ENCODE data around the gene TRPC4AP.
"Not testable (repeated sequence)": the region's sequence is repeated elsewhere in the genome, so short reads cannot be mapped to it uniquely, and the experiment has no call there.

The TRPC4AP gene

GRCh38 chr20:35115606-35116005 lies 23.0 kb upstream of the TRPC4AP start:
- DNase-seq (no peak), ATAC-seq (no peak)
- peaks cover 6% of the 10 kb centered on the region for H3K4me1 Mint-ChIP-seq
- peak overlapping the region in 1 of 2 donors; percentile 43 for H3K27ac Mint-ChIP-seq
- no peak overlapping the region for H3K4me3 Mint-ChIP-seq
- no peaks in the 10 kb centered on the region for H3K9me3 Mint-ChIP-seq
- H3K27me3 Mint-ChIP-seq: no peaks in the 10 kb centered on the region

DNA sequence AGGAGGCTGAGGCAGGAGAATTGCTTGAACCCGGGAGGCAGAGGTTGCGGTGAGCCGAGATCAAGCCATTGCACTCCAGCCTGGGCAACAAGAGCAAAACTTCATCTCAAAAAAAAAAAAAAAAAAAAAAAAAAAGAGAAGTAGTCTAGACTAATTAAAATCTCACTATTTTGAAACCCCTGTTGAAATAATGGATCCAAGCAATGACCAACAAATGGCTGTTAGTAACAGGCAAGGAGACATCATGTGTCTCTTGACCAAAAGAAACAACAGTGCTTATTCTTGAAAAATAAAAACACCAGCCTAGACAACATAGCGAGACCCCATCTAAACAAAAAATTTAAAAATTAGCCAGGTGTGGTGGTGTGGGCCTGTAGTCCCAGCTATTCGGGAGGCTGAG lies 19.7 kb upstream of the TRPC4AP start:
- not testable (repeated sequence) for DNase-seq, H3K9me3 Mint-ChIP-seq, H3K4me1 Mint-ChIP-seq, H3K4me3 Mint-ChIP-seq, ATAC-seq, H3K27me3 Mint-ChIP-seq, H3K27ac Mint-ChIP-seq

DNA sequence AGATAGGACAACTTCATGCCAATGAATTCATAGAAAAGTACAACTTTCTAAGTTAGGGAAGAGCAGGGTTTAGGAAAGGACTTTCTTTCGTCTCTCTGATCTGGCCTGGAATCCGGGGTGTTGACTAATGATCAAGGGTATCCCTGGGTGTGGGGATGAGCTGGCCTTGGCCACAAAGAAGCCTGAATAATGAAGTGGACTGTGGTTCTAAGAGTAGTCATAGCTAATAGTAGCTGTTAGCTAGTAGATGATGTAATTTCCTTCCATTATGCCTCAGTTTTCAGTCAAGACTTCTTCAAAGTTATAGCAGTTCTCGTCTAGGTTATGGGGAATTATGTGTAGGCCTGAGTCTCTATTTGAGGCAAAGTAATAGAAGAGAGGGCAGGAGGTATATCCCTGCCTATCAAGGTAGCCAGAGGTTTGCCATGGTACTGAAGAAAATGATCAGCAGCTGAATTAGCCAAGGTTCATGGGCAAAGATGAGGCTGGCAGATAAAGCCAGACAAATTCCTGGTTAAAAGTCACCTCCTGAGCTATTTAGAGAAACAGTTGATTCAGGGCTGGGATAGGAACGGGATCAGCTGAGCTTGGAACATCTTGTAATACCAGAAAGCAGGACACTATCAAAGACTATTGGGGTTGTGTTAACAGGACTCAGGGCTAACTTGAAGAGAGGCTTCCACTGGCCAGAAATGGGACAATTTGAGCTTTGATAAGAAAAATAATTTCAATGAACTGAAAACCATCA lies 18.7 kb upstream of the TRPC4AP start:
- peaks cover 6% of the 10 kb centered on the region for H3K4me1 Mint-ChIP-seq
- no peak overlapping the region for H3K4me3 Mint-ChIP-seq
- no peaks in the 10 kb centered on the region for H3K9me3 Mint-ChIP-seq
- peak overlapping the region; percentile 78 to 90 for H3K27ac Mint-ChIP-seq
- DNase-seq: no peak
- ATAC-seq: peak; percentile 58
- no peaks in the 10 kb centered on the region for H3K27me3 Mint-ChIP-seq

- H3K4me3 Mint-ChIP-seq: no peak overlapping the region
- no peaks in the 10 kb centered on the region for H3K27me3 Mint-ChIP-seq
- H3K4me1 Mint-ChIP-seq: peaks cover 6% of the 10 kb centered on the region
- ATAC-seq: no peak
- H3K27ac Mint-ChIP-seq: no peak overlapping the region
- H3K9me3 Mint-ChIP-seq: no peaks in the 10 kb centered on the region
- no peak for DNase-seq
Measured at GRCh38 chr20:35108921-35109320, 16.3 kb upstream of the TRPC4AP start.

DNA sequence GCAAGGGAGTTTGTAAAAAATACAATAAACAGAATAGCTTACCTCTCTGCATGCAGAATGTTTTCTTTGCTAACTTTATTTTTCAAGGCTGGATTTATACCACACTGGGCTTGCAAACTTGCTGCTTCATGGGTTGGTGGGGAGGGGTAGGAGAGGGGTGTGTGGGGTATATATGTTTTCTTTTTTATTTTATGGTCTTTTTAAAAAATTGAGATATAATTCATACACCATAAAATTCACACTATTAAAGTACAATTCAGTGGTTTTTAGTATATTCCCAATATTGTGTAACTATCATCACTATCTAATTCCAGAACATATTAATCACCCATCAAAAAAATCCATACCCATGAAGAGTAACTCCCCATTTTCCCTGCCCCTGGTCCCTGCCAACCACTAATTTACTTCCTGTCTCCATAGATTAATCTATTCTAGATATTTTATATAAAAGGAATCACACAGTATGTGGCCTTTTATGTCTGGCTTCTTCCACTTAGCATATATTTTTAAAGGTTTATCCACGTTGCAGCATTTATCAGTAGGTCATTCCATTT lies 14.3 kb upstream of the TRPC4AP start:
- DNase-seq: no peak
- Mint-ChIP-seq H3K9me3 (no peaks in the 10 kb centered on the region), H3K4me1 (peaks cover 6% of the 10 kb centered on the region), H3K4me3 (no peak overlapping the region), H3K27me3 (no peaks in the 10 kb centered on the region), H3K27ac (peak overlapping the region in 1 of 2 donors; percentile 16)
- ATAC-seq: no peak

DNA sequence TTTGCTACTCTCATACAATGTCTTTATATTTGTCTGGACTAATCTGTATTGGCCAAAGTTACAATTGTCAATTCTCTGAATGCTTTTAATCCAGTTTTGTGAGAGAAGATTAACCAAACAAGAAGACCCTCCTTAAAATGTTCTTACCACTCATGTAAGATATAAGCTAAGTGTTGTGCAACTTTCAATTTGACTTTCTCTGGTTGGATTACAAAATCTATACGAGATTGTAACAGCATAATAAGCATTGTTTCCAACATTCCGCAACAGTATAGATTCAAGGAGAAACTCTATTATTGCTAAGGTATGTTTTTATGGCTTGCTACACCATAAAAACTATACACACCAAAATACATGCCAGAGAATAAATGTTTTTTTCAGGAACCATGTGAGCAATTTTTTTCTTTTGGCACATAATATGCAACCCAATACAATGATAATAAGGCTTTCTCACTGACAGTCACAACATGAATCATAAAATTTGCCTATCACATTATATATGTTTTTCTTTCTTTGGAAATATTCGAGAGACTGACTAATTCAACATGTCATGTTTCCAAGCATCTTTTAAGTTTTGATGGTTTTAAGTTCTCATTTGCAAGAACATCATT lies 12.2 kb upstream of the TRPC4AP start:
- ATAC-seq: no peak
- Mint-ChIP-seq H3K27me3 (no peaks in the 10 kb centered on the region), H3K27ac (no peak overlapping the region), H3K9me3 (no peaks in the 10 kb centered on the region), H3K4me3 (no peak overlapping the region), H3K4me1 (no peaks in the 10 kb centered on the region)
- DNase-seq: no peak

DNA sequence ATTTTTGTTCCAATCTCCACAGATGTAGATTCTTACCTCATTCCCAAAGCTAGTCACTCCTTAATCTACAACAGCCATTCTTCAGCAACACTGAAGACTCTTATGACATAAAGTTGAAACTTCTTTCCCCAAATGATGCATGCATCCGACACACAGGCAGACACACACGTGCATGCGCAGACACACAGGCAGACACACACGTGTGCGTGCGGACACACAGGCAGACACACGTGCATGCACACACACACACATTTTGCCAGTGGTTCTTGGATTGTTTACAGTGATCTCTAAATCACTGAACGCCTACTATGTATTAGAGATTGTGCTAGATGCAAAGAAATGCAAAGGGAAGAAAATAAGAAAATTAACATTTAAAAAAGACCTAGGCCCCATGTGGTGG lies 9.0 kb upstream of the TRPC4AP start:
- no peaks in the 10 kb centered on the region for H3K4me1 Mint-ChIP-seq
- ATAC-seq (no peak), DNase-seq (no peak)
- H3K27ac Mint-ChIP-seq: peak overlapping the region in 1 of 2 donors; percentile 0
- H3K27me3 Mint-ChIP-seq: peaks cover 7% of the 10 kb centered on the region
- no peak overlapping the region for H3K4me3 Mint-ChIP-seq
- H3K9me3 Mint-ChIP-seq: no peaks in the 10 kb centered on the region

DNA sequence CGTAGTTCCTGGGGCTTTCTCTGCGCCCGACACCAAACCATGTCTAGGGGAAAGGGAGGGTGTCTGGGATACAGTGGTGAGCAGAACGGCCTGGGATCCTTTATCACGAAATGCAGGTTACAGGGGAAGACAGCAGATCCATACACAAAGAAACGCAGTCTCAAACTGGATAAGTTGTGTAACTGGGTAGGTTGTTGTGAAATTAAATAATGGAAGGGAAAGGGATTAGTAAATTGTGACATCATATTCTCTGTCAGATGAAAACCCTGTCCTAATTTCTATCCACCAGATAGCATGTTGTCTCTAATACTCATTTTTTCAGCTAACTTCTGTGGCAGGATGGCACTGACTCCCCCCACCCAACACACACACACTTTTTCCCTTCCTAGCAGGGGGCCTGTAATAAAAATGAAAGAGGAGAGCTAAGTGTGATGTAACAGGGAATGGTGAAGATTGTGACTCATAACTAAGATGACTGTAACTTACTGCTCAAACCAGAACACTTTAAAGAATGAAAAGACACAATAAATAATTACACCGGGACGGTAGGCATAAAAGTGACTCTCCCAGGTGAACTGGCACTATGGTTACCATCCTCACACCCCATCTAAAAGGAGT lies 769 bp upstream of the TRPC4AP start:
- Mint-ChIP-seq H3K4me3 (peak overlapping the region; percentile 82 to 86), H3K27me3 (no peaks in the 10 kb centered on the region), H3K4me1 (peaks cover 57% of the 10 kb centered on the region), H3K27ac (peak overlapping the region; percentile 99 to 100), H3K9me3 (no peaks in the 10 kb centered on the region)
- ATAC-seq (peak; percentile 59), DNase-seq (peak; percentile 17 to 49)

DNA sequence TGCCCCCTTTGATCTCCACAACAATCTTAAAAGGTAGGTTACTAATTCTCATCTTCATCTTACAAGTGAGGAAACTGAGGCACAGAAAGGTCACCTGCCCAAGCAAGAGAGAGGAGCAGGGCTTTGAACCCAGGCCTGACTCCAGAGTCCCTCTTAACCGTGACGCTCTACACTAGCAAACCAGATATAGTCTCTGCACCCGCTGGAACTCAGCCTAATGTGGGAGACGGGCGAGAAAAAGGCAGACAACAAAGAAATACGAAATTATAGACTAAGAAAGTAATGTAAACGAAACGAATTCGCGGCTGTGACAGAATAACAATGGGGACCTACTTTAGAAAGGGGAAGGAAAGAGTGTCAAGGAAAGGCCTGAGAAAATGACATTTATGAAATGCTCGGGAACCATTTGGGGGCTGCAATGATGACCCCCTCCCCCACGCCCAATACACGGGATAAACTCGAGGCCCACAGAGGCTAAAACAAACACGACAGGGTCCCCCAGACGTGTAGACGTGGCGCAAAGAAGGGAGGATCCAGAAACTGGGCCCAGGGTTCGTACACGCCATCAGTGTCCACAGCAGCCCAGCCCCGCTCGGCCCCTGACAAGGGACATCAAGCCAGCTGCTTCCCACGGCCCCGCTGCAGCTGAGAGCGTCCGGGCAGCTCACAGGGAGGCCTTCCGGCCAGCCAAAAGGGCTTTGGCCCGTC lies 637 bp downstream of the TRPC4AP start:
- DNase-seq: no peak

GRCh38 chr20:35088231-35089145 lies 4.1 kb downstream of the TRPC4AP start:
- peaks cover 67% of the 10 kb centered on the region for H3K4me1 Mint-ChIP-seq
- H3K27ac Mint-ChIP-seq: no peak overlapping the region
- ATAC-seq (no peak), DNase-seq (no peak)
- no peaks in the 10 kb centered on the region for H3K27me3 Mint-ChIP-seq
- H3K4me3 Mint-ChIP-seq: no peak overlapping the region
- no peaks in the 10 kb centered on the region for H3K9me3 Mint-ChIP-seq

More for the DNA sequence above, 637 bp downstream of the TRPC4AP start:
- peak; percentile 33 for ATAC-seq
- Mint-ChIP-seq H3K9me3 (no peaks in the 10 kb centered on the region), H3K4me3 (peak overlapping the region; percentile 82 to 91), H3K27me3 (no peaks in the 10 kb centered on the region), H3K4me1 (peaks cover 64% of the 10 kb centered on the region), H3K27ac (peak overlapping the region; percentile 97 to 100)

- Mint-ChIP-seq H3K27me3 (no peaks in the 10 kb centered on the region), H3K27ac (peak overlapping the region; percentile 31 to 62)
Measured at GRCh38 chr20:35087791-35088190, 4.8 kb downstream of the TRPC4AP start.

DNA sequence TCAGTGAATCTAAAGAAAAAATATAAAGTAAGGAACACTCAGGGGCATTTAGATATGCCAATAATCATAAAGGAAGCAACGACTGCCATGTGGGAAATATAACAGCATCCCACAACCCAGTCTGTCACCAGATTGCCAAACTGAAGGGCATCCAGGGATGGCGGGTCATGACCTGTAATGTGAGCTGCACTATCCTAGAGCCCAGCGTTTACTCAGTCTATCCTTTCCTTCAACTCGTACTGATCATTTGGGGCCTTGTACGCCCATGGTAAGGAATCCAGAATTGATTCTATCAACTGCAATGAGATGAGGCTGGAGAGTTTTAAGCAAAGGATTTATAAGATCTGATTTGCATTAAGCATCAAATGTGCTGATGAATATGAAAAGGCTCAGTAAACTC lies 5.3 kb downstream of the TRPC4AP start:
- no peaks in the 10 kb centered on the region for H3K9me3 Mint-ChIP-seq
- H3K4me1 Mint-ChIP-seq: peaks cover 61% of the 10 kb centered on the region
- H3K4me3 Mint-ChIP-seq: peak overlapping the region in 1 of 2 donors; percentile 20
- ATAC-seq (no peak), DNase-seq (no peak)
- peak overlapping the region; percentile 31 to 62 for H3K27ac Mint-ChIP-seq
- H3K27me3 Mint-ChIP-seq: no peaks in the 10 kb centered on the region

More at GRCh38 chr20:35087791-35088190, 4.8 kb downstream of the TRPC4AP start:
- ATAC-seq (no peak), DNase-seq (no peak)
- Mint-ChIP-seq H3K4me1 (peaks cover 63% of the 10 kb centered on the region), H3K9me3 (no peaks in the 10 kb centered on the region), H3K4me3 (peak overlapping the region in 1 of 2 donors; percentile 20)

DNA sequence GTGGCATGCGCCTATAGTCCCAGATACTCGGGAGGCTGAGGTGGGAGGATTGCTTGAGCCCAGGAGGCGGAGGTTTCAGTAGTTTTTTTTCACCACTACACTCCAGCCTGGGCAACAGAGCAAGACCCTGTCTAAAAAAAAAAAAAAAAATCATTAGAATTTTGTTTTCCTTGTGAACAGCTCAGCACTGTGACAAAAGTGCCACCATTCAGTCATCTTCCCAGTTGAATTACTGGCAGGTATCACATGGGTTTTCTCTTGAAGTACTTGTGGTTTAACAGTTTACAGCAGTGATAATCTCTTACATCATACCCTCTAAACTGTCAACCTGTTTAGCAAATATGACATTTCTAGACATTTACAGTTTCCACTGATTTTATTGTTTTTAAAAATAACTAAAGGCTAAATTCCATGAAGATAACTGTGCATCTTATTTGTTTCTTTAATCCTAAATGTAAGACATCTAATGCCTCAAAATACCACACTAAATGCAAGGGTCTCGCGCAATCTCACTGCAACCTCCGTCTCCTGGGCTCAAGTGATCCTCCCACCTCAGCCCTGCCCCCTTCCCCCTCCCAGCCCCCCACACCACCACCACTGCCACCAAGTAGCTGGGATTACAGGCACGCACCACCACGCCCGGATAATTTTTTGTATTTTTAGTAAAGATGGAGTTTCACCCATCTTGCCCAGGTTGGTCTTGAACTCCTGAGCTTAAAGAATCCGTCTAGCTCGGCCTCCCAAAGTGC lies 7.0 kb downstream of the TRPC4AP start:
- Mint-ChIP-seq H3K4me1 (peaks cover 59% of the 10 kb centered on the region), H3K27ac (peak overlapping the region; percentile 95 to 98), H3K27me3 (no peaks in the 10 kb centered on the region), H3K9me3 (no peaks in the 10 kb centered on the region), H3K4me3 (peak overlapping the region; percentile 18 to 37)
- peak; percentile 99 for ATAC-seq
- peak in 1 of 2 donors; percentile 27 for DNase-seq

DNA sequence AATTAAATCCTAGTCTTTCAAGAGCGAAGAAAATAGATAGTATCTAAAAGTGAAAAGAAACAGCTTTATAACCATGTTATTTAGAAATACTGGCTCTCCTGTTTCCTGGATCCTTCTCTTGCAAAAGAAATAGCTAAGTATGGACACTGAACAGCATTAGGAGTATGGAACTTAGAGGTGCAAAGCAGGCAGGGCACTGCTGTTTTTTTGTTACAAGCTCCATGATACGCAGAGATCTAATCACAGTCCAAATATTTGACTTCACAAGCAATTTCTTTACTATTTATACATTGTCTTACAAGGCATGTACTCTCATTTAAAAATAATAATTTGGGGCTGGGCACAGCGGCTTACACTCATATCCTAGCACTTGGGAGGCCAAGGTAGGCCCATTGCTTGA lies 7.6 kb downstream of the TRPC4AP start:
- H3K27ac Mint-ChIP-seq: peak overlapping the region; percentile 95 to 98
- H3K4me1 Mint-ChIP-seq: peaks cover 55% of the 10 kb centered on the region
- no peaks in the 10 kb centered on the region for H3K27me3 Mint-ChIP-seq
- no peak for ATAC-seq
- DNase-seq: no peak
- H3K9me3 Mint-ChIP-seq: no peaks in the 10 kb centered on the region
- peak overlapping the region; percentile 18 to 35 for H3K4me3 Mint-ChIP-seq
